ENCODE results near the gene SWSAP1. TPM values are rescaled to one million over a fixed set of nuclear protein-coding genes. Genes with fewer than 3 reads are reported as not detected.

SWSAP1 gene
- total and polyA plus RNA-seq, 9 of the 15 experiments (the other 6 are each of a cell fraction or from before 2014, with no cell fraction given): 0.18 to 2.8 (median 1.7) TPM

- no peak for TF ChIP-seq MEIS2 (IDR thresholded peaks at IDR 0.05; ENCODE audit: partially characterized antibody)
- TF ChIP-seq PTTG1 (tag; IDR thresholded peaks at IDR 0.05; ENCODE audit: low read depth): no peak
- no peak for TF ChIP-seq CGGBP1 (CRISPR knock-in tag; IDR thresholded peaks at IDR 0.05)
- no peak for TF ChIP-seq ZFP36 (IDR thresholded peaks at IDR 0.05; ENCODE audit: low read depth, low read length, partially characterized antibody)
- no peak for TF ChIP-seq CBFA2T2 (conservative IDR thresholded peaks at IDR 0.05)
- no peak for TF ChIP-seq SAFB2 (IDR thresholded peaks at IDR 0.05; ENCODE audit: borderline replicate concordance, low read depth, low read length, severe bottlenecking)
- peak; percentile 76 for TF ChIP-seq CHD2 (IDR thresholded peaks at IDR 0.05; ENCODE audit: low read depth, low read length)
- no peak for TF ChIP-seq FOXO4 (CRISPR knock-in tag; IDR thresholded peaks at IDR 0.05)
- no peak for TF ChIP-seq ZNF449 (CRISPR knock-in tag; IDR thresholded peaks at IDR 0.05)
- no peak for TF ChIP-seq SFPQ (IDR thresholded peaks at IDR 0.05; ENCODE audit: low read depth, low read length)
- no peak for TF ChIP-seq ZBTB43 (CRISPR knock-in tag; IDR thresholded peaks at IDR 0.05)
- no peak for TF ChIP-seq U2AF2 (optimal IDR thresholded peaks at IDR 0.05; ENCODE audit: low read depth, low read length)
- peak; percentile 80 for TF ChIP-seq CREM (IDR thresholded peaks at IDR 0.05; ENCODE audit: low read depth)
- TF ChIP-seq ZNF445 (CRISPR knock-in tag; IDR thresholded peaks at IDR 0.05; ENCODE audit: low read depth): no peak
- no peak for TF ChIP-seq NCOA6 (IDR thresholded peaks at IDR 0.05)
- no peak for TF ChIP-seq GMEB1 (CRISPR knock-in tag; IDR thresholded peaks at IDR 0.05)
- no peak for TF ChIP-seq NFXL1 (CRISPR knock-in tag; IDR thresholded peaks at IDR 0.05)
- TF ChIP-seq BRD9 (IDR thresholded peaks at IDR 0.05; ENCODE audit: low read depth, partially characterized antibody): no peak
- no peak for TF ChIP-seq KAT8 (IDR thresholded peaks at IDR 0.05; ENCODE audit: low read depth)
- no peak for TF ChIP-seq SNIP1 (IDR thresholded peaks at IDR 0.05; ENCODE audit: low read depth)
- no peak for TF ChIP-seq SMARCE1 (IDR thresholded peaks at IDR 0.05)
These were observed 28.1 kb upstream of the SWSAP1 start, which contains the start of the genes CCDC159 and TMEM205 (continued) for GRCh38 chr19:11346104-11346940.
